ENCODE measurements around the gene BORCS6.

BORCS6 gene

DNA sequence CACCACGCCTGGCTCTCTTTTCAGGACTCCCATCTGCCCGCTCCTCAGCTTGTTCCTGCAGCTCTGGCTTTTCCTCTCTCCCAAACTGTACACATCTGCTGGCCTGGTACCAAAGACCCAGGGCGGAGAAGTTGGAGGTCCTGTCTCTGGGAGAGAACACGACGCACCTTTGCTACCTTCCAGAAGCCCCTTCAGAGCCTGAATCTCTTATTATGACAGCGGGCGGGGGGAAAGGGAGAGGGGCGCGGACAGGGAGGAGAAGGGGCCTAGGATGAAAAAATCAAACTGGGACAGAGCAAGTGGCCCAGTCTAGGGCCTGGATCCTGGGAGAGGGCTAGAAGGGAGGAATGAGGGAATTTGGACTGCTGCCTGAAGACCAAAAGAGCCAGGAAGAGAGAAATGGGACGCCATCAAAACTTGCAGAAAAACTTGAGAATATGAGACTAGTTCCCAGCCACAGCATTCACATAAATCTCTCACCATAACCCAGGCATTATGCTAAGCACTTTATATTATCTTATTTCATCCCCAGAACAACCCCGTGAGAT is 35.3 kb downstream of the BORCS6 start:
- no peak for DNase-seq (ENCODE audit: low read depth)

- peak; percentile 97 for DNase-seq (ENCODE audit: low read depth)
Observed at GRCh38 chr17:8153957-8154607, 35.9 kb downstream of the BORCS6 start.

GRCh38 chr17:8153525-8153956 is 36.4 kb downstream of the BORCS6 start:
- DNase-seq (ENCODE audit: low read depth), result peak; percentile 96

DNA sequence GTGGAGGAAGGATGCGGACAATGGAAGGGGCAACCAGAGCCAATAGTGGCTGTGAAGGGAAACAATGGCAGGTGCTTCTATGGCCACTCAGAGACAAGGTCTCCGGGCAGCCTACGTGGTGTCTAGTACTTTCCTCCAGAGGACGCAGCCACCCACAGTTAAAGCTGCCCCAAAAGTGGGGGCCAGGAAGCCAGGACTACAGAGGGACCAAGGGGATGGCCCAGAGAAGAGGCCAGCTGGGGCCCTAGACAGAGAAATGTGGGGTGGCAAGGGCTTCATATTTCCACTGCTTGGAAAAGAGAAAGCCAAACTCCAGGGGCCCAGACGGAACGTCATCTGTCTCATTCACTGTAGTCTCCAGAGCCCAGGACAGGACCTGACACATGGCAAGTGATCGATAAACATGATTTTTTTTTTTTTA is 36.9 kb downstream of the BORCS6 start:
- no peak for DNase-seq (ENCODE audit: low read depth)

- peak; percentile 71 for DNase-seq (ENCODE audit: low read depth)
Observed at GRCh38 chr17:8152112-8152775, 37.7 kb downstream of the BORCS6 start, which contains the start of gene PER1. Gene PER1, minus strand, starts transcription at chr17:8152404. Its CDS starts 1,698 bp downstream, at chr17:8150706.

DNA sequence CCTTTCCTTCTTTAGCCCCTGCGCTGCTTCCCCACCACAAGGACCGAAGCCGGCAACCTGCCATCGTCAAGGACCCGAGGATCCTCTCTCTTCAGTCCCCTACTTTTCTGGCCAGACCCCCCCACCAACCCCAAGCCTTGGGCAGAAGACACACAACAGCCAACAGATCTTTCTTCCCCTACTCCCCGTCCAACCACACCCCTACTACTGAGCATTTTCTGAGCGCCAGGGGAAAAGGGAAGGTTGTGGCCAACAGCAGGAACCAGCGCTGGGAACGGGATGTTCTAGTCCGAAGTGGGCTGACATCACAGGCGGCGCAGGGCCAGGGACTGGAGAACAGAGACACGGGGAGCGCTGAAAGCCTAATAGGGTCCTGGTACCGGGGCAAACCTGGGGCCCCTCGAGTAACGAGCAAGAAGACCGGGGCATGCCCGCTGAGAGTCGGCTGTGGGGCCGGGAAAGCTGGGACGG is 38.3 kb downstream of the BORCS6 start:
- no peak for DNase-seq (ENCODE audit: low read depth)

DNA sequence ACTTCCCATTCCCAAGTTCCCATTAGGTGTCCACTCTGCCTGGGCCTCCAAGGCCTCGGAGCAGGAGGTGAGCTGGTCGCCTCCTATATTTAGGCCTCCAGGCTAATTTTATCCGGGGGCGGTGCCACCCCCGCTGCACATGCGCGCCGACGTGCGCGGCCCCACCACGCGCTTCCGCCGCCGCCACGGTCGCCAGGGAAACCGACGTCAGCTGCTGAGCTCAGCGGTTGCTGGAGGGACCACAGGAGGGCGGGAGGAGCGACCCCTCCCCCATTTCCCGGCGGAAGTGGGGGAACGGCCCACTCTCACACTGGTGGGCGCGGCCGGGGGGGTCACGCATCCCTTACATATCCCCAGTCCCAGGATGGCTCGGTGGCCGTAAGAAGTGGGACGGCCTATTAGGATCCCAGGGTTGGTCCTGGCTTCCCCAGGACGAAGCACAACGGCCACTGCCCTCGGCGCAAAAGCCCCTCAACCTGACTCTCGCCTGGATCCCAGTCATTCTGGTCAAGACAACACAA is 38.8 kb downstream of the BORCS6 start:
- DNase-seq (ENCODE audit: low read depth), result peak; percentile 48

- DNase-seq (ENCODE audit: low read depth), result no peak
Observed at GRCh38 chr17:8150194-8151119, 39.5 kb downstream of the BORCS6 start.

DNA sequence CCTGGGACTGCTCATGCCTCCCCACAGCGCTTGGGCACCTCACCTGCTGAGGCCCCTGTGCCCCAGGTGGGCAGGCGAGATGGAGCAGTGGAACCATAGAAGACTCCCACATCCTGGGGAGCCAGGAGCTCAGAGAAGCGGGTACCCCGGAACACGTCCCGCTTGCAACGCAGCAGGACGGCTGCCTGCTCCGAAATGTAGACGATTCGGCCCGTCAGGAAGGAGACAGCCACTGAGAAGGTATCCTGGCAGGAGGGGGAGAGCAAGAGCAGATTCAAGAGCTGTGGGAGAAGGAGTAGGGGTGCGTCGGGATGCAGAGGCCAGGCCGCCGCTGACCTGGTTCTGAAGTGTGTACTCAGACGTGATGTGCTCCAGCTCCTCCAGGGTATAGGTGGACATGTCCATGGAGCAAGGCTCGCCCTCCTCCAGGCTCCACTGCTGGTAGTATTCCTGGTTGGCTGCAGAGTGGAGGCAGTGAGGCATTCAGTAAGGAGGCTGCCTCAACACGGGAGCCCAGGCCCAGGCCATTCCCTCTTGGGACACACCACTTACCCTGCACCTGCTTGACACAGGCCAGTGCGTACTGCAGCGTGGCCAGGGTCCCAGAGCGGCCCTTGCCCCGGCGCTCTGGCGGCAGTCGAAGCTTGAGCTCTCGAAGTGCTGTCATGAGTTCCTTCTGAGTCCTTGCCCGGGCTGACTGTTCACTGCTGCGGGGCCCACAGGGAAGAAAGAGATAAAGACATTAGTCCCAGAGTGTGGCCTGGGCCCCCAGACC is 40.4 kb downstream of the BORCS6 start:
- no peak for DNase-seq (ENCODE audit: low read depth)

- no peak for DNase-seq (ENCODE audit: low read depth)
Observed at GRCh38 chr17:8148560-8148959, 41.4 kb downstream of the BORCS6 start.

- no peak for DNase-seq (ENCODE audit: low read depth)
Observed at GRCh38 chr17:8147805-8148404, 42.1 kb downstream of the BORCS6 start.

- DNase-seq (ENCODE audit: low read depth), result no peak
Observed at GRCh38 chr17:8147141-8147804, 42.7 kb downstream of the BORCS6 start.

GRCh38 chr17:8146381-8147140 is 43.4 kb downstream of the BORCS6 start:
- no peak for DNase-seq (ENCODE audit: low read depth)

- no peak for DNase-seq (ENCODE audit: low read depth)
Observed at GRCh38 chr17:8145811-8146210, 44.2 kb downstream of the BORCS6 start.

DNA sequence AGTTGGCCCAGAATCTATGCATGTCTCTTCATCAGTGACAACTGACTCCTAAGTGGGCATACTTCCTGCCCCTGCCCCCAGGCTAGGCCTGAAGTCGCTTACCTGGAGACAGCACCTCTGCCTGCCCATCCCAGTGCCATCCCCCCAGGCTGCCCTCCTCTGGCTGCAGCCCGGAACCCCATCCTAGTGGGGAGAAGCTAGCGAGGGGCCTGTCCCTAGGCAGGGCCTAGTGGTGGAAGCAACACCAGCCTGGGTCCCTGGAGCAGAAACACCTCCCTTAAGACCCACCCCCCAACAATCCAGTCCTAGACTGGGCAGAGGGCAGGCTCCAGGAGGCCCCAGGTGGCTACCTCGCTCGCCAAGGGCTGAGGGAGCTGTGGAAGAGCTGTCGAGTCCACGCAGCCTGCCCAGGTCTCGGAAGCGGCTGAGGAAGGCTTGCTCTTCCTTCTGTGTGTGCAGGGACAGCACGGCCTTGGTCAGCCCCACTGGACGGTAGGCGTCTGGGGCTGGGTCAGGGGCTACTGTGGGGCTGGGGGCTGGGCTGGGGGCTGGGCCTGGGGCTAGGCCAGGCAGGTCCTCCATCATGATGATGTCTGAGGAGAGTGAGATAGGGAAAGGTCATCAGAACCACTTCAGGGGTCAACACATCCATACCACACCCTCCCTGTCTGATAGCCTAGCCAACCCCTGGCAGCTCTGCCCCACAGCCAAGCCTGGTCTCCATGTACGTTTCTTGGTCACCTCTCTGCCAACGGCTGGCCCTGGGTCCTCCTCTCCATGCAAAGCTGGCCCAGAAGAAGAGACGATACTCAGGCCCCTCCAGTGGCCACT is 45.4 kb downstream of the BORCS6 start:
- DNase-seq (ENCODE audit: low read depth), result no peak

DNA sequence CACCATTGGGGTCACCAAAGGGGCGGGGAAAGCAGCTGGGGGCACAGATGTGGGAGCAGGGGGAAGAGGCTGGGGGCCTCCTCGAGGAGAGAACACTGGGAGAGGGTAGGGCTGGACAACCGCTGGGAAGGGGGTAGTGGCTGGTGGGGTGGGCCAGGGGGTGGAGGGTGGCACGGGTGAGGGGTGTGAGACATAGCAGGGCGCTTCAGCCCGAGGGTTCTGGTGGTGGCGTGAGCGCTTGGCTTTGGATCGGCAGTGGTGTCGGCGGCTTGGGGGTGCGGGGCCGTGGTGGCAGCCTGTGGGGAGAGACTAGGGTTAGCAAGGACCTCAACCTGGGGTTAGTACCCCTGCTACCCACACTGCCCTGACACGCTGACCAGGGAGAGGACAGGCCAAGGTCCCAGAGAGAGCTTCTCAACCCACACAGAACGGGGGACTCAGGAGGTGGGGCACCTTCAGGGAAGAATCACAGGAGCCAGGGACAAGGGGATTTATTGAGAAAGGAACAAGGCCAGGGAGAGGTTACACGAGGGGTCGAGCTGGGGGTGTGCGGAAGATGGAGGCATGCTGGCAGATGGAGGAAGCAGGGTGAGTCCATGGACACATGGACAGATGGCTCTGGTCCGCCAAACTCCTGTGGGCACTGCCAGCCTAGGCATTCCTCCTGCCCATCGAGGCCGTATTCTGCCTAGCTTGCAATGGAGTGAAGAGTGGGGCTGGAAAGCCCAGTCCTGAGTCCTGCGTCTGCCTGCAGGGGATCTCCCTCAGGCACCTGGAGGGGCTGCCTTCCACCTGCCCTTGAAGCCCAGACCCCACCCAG is 46.2 kb downstream of the BORCS6 start:
- no peak for DNase-seq (ENCODE audit: low read depth)

- DNase-seq (ENCODE audit: low read depth), result no peak
Observed at GRCh38 chr17:8142887-8143580, 46.9 kb downstream of the BORCS6 start.

All from non-pigmented ciliary epithelial cell (primary cell).